Measurements from ENCODE around the gene LRRC47. TPM values are rescaled to one million over a fixed set of nuclear protein-coding genes. Genes with fewer than 3 reads are reported as not detected.

The LRRC47 gene
- total and polyA plus RNA-seq, 2 of the 8 experiments (the other 6 are each of a cell fraction or from before 2014, with no cell fraction given): 38.3 to 82.4 TPM

GRCh38 chr1:3740042-3740441 is 56.3 kb downstream of the LRRC47 start:
- H3K4me3 ChIP-seq (ENCODE audit: extremely low read depth in 1 of 4, insufficient read depth in 2 of 4, low read depth in 3 of 4, low read length in 4 of 4): no peak overlapping the region
- no peaks in the 10 kb centered on the region for H3K9me3 ChIP-seq (ENCODE audit: insufficient read depth in 2 of 2, low read depth in 1 of 2, low read length in 1 of 2)
- no peaks in the 10 kb centered on the region for H3K23me2 ChIP-seq (ENCODE audit: low read depth, low read length)
- no peak overlapping the region for H4K8ac ChIP-seq (ENCODE audit: extremely low read depth, insufficient read depth, low read length)
- CTCF ChIA-PET (ENCODE audit: partially characterized antibody): interaction anchor here (0.6 to 1.1 kb wide), 3 partner anchors 36 to 1687 kb away, joined by 3 to 5 read pairs (median 3); no protein-coding TSS in a partner anchor
- peaks cover 11% of the 10 kb centered on the region for H3K79me1 ChIP-seq (ENCODE audit: low read depth, low read length)
- no peak overlapping the region for H2AK5ac ChIP-seq (ENCODE audit: low read depth, low read length)
- H3K4me1 ChIP-seq (replicated peaks in 1 of 4; ENCODE audit: control insufficient read depth in 3 of 4, insufficient read depth in 4 of 4, low read length in 3 of 4): peaks cover 0 to 3% (median under 1%) of the 10 kb centered on the region in 4 experiments; a peak in 4 of 7 replicates
- no peak overlapping the region for H3K23ac ChIP-seq (ENCODE audit: insufficient read length)
- no peak overlapping the region for H2BK5ac ChIP-seq (ENCODE audit: low read depth, low read length)
- POLR2A ChIA-PET (ENCODE audit: partially characterized antibody): interaction anchor here (1.0 to 1.2 kb wide), 3 partner anchors 13 to 60 kb away, joined by 3 read pairs; no protein-coding TSS in a partner anchor
- no peak overlapping the region for H4K91ac ChIP-seq (replicated peaks; ENCODE audit: insufficient read length, low read length)
- H3K9ac ChIP-seq (replicated peaks in 1 of 4; ENCODE audit: extremely low read depth in 1 of 4, low read depth in 3 of 4, low read length in 3 of 4): no peak overlapping the region; a peak in 1 of 7 replicates
- H3K56ac ChIP-seq (replicated peaks; ENCODE audit: insufficient read length, low read depth, low read length): no peak overlapping the region
- H3K4me2 ChIP-seq (ENCODE audit: insufficient read depth in 1 of 2, low read depth in 2 of 2, low read length in 2 of 2): no peak overlapping the region
- 93% methylated on average over 9 of the region's 9 CpGs; no CpG with 5 or more reads in 1 of the 2 experiments for WGBS, 2 experiments (ENCODE audit: extremely low coverage in 1 of 2, insufficient coverage in 1 of 2, insufficient read length in 1 of 2, insufficient replicate concordance in 2 of 2, low coverage in 1 of 2, low lambda C conversion rate in 2 of 2, missing lambda C conversion rate in 1 of 2)
- H3K18ac ChIP-seq (ENCODE audit: extremely low read depth, low read length): no peak overlapping the region
- FAIRE-seq (no peak), DNase-seq (ENCODE audit: low read depth in 1 of 2, low spot score in 2 of 2) (no peak)
- no peak overlapping the region for H3K14ac ChIP-seq (ENCODE audit: insufficient read length)
- no peak overlapping the region for H4K5ac ChIP-seq (ENCODE audit: insufficient read length, low read depth, low read length)
- no peak overlapping the region for H2AFZ ChIP-seq (ENCODE audit: low read length)
- H4K20me1 ChIP-seq (replicated peaks in 1 of 2; ENCODE audit: control insufficient read depth in 1 of 2, insufficient read depth in 2 of 2, low read length in 2 of 2): peaks cover 1 to 35% of the 10 kb centered on the region in 2 experiments
- no peak overlapping the region for H2BK15ac ChIP-seq (ENCODE audit: low read length)
- peaks cover 15 to 59% (median 51%) of the 10 kb centered on the region in 4 experiments for H3K36me3 ChIP-seq (ENCODE audit: control insufficient read depth in 2 of 4, insufficient read depth in 4 of 4, low read length in 3 of 4)
- no peak overlapping the region for H2BK20ac ChIP-seq (ENCODE audit: low read length)
- no peaks in the 10 kb centered on the region for H3K27me3 ChIP-seq (replicated peaks in 1 of 4; ENCODE audit: control insufficient read depth in 3 of 4, extremely low read depth in 1 of 4, insufficient read depth in 3 of 4, low read length in 3 of 4)
- H3K4ac ChIP-seq (replicated peaks; ENCODE audit: insufficient read length, low read depth, low read length): no peak overlapping the region
- no peak overlapping the region for H2BK120ac ChIP-seq (replicated peaks; ENCODE audit: low read depth, low read length)
- peaks cover 0 to 20% of the 10 kb centered on the region in 2 experiments; a peak in 3 of 4 replicates for H3K79me2 ChIP-seq (ENCODE audit: control insufficient read depth in 1 of 2, insufficient read depth in 2 of 2, low read length in 2 of 2)
- no peak overlapping the region for H3K27ac ChIP-seq (ENCODE audit: low read depth, low read length)
- H2BK12ac ChIP-seq (ENCODE audit: low read depth, low read length): no peak overlapping the region
- no peak for TF ChIP-seq MAX (IDR thresholded peaks at IDR 0.05)
- TF ChIP-seq SAP30 (IDR thresholded peaks at IDR 0.05; ENCODE audit: insufficient read depth, insufficient replicate concordance, low read length): no peak

All from H1 (cell line).